Fibroblast of skin of left quadriceps (primary cell): ENCODE measurements around the gene UTRN.

Experiments used
- DNase-seq, 2 experiments: peaks; one replicate each; pipeline ENCODE4 v3.0.0-alpha.2; 2013; ENCODE audit warnings: low read depth in 2 of 2

UTRN gene

GRCh38 chr6:144283646-144284477, 1.3 kb upstream of the UTRN start:
- no peak for DNase-seq

GRCh38 chr6:144284478-144284782, 705 bp upstream of the UTRN start:
- DNase-seq, result no peak

- DNase-seq, result no peak
Measured at GRCh38 chr6:144285548-144285797, 338 bp downstream of the UTRN start.

- no peak for DNase-seq
Measured at GRCh38 chr6:144285798-144286502, 815 bp downstream of the UTRN start.

- peak; percentile 59 to 61 for DNase-seq
Measured at GRCh38 chr6:144286503-144287393, 1.6 kb downstream of the UTRN start.

- DNase-seq, result no peak
Measured at GRCh38 chr6:144289006-144289405, 3.9 kb downstream of the UTRN start.

- DNase-seq, result no peak
Measured at GRCh38 chr6:144292372-144292771, 7.2 kb downstream of the UTRN start.

GRCh38 chr6:144294016-144294415, 8.9 kb downstream of the UTRN start:
- peak; percentile 84 to 85 for DNase-seq

- no peak for DNase-seq
Measured at GRCh38 chr6:144295211-144295610, 10.1 kb downstream of the UTRN start.

- no peak for DNase-seq
Measured at GRCh38 chr6:144295981-144296767, 11.0 kb downstream of the UTRN start.

- DNase-seq, result no peak
Measured at GRCh38 chr6:144296973-144297372, 11.8 kb downstream of the UTRN start.

- DNase-seq, result no peak
Measured at GRCh38 chr6:144297511-144298100, 12.5 kb downstream of the UTRN start.

- no peak for DNase-seq
Measured at GRCh38 chr6:144298194-144298593, 13.1 kb downstream of the UTRN start.

GRCh38 chr6:144298916-144299315, 13.8 kb downstream of the UTRN start:
- DNase-seq, result no peak

GRCh38 chr6:144302701-144303372, 17.7 kb downstream of the UTRN start:
- no peak for DNase-seq

- DNase-seq, result no peak
Measured at GRCh38 chr6:144304223-144304848, 19.2 kb downstream of the UTRN start.

GRCh38 chr6:144305567-144305966, 20.4 kb downstream of the UTRN start:
- no peak for DNase-seq

GRCh38 chr6:144305985-144306384, 20.9 kb downstream of the UTRN start:
- no peak for DNase-seq

- DNase-seq, result no peak
Measured at GRCh38 chr6:144307880-144308279, 22.7 kb downstream of the UTRN start.

- DNase-seq, result no peak
Measured at GRCh38 chr6:144310765-144311164, 25.6 kb downstream of the UTRN start.
